ENCODE results near the gene RAC3.

RAC3 gene

GRCh38 chr17:82058230-82058854, 26.9 kb downstream of the RAC3 start:
- no peak for DNase-seq

- DNase-seq: no peak
Measured at GRCh38 chr17:82058855-82059249, 27.4 kb downstream of the RAC3 start.

GRCh38 chr17:82059272-82060000, 28.0 kb downstream of the RAC3 start:
- no peak for DNase-seq

DNA sequence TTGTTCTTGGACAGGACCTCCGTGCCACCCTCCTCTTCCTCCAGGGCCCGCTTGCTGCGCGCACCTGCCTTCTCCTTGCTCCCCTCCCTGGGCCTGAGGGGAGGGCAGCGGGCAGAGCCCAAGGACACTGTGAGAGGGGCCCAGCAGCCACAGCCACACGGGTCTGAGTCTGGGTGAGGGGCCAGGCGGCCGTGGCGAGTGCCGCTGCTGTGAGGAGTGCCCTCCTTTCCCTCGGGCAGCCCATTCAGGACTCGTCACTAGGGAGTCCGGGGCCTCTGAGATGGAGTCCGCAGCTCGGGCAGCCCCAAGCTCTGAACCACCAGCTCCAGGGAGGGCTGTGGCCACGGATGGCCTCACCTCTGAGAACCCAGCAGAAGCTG, 28.5 kb downstream of the RAC3 start:
- DNase-seq: no peak

DNA sequence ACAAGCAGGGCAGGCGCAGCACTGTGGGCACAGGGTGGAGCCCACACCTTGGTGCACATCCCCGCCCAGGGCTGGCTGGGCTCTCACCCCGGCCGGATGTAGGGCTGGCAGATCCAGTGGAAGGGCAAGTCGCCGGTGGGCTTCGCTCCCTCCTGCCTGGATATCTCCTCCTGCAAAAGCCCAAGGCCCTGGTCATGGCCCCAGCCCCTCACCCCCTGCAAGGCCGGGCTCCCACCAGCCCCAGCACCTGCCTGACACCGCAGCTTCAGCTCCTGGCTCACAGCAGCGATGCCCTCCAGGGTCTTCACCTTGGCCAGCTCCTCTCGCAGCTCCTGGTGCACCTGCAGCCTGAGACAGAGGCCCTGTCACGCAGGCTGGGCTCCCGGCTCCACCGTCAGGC, 29.1 kb downstream of the RAC3 start:
- no peak for DNase-seq

- DNase-seq: no peak
Measured at GRCh38 chr17:82061047-82061925, 29.8 kb downstream of the RAC3 start.

DNA sequence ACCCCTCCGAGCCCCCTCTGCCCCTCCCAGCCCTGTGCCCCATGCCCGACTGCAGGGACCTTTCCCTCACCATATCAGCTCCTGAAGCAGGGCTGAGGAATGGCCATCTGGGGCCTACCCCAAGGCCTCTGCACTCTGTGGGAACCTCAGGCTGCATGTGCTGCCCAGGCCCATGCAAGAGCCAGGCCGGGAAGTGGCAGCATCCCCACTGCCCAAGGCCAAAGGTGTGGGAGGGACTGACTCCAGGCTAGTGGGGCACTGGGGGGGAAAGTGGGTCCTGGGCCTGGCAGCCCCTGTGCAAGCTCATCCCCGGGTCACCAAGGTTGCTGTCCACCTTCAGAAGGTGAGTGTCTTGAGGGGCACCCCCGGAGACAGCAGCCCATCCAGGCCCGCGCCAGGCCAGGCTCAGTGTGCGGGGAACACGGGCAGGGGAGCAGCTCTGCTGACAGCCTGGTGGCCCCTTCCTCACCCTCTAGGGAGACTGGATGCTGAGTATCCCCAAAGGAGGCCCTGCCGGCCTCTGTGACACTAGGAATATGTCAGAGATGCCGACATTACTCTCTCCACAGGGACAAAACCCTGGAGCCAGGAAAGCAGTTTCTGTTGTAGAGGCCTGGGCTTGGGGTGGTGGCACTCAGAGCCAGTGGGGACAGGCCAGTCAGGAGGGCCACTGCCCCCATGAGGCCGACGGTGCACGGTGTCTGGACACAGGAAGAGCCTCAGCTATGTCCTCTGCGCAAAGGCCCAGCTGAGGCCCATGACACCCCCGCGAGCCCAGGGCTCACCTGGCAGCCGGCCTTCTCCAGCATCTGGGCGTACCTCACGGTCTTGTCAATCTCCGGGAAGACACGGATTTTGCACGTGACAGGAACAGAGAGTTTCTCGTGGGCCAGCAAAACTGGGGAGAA, 30.9 kb downstream of the RAC3 start:
- DNase-seq: no peak

GRCh38 chr17:82062984-82063368, 31.5 kb downstream of the RAC3 start:
- DNase-seq: no peak

GRCh38 chr17:82063424-82064415, 32.2 kb downstream of the RAC3 start:
- no peak for DNase-seq

DNA sequence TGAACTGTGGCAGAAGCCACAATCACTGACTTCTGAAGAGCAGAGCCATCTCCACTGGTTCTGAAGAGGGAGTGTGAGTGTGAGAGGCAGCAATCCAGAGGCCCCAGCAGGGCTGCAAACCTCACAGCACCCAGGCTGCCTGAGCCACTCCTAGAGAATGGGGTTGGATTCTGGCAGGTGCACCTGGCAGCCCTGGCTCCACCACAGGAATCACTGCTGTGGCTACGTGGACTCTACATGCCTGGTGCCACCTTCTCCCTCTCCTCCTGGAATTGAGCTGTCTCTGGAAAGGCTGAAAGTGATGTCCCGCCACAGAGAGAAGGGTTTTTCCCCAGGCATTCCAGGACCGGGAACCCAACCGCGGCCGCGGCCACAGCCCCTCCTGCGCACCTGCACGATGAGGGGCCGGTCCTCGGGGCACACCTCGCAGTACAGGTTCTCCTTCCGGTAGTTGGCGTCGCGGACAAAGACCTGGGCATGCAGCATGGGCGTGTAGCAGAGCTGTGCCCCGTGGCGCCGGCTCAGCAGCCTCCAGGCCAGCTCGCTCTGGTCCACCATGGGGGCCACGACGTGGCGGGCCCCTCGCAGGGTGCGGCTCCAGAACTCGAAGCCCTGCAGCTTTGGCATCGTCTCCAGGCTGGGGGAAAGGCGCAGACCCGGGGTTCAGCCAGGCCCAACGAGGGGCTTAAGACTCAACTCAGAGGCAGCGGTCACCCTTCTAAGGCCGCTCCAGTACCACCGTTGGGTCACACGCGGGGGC, 33.1 kb downstream of the RAC3 start:
- no peak for DNase-seq

GRCh38 chr17:82065193-82065637, 33.7 kb downstream of the RAC3 start:
- no peak for DNase-seq

GRCh38 chr17:82065638-82066303, 34.3 kb downstream of the RAC3 start, which contains the start of gene DUS1L:
DUS1L (minus strand) TSS chr17:82065804; CDS start chr17:82065059, 745 bp downstream.
- DNase-seq: peak; percentile 6 to 44

- DNase-seq: no peak
Measured at GRCh38 chr17:82070611-82071010, 39.1 kb downstream of the RAC3 start.

GRCh38 chr17:82072827-82073226, 41.3 kb downstream of the RAC3 start:
- no peak for DNase-seq

- DNase-seq: no peak
Measured at GRCh38 chr17:82073446-82073845, 42.0 kb downstream of the RAC3 start.

DNA sequence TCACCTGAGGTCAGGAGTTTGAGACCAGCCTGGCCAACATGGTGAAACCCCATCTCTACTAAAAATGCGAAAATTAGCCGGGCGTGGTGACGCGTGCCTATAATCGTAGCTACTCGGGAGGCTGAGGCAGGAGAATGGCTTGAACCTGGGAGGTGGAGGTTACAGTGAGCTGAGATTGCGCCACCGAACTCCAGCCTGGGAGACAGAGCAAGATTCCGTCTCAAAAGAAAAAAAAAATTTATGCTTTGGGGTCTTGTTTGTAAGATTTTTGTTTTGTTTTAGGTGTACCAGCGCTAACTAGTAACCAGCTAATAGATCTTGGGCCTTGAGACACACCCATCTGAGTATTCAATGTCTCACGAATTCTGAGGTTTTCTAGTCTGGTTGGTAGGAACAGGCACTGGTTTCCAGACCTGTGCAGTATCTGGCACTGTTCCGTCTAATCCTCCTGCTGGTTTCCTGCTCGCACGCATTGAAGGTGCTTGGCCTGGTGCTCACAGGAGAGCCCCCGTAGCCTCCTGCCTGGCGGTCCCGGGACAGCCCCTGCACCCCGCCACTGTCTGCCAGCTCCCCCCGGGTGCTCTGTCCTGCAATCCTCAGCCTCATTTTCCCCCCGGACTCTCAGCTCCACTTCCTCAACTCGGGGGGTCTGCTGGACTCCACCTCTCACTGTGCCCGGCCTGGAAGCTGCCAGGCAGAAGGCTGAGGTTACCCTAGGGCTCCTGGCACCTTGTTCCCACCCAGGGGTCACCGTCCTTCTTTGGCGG, 44.7 kb downstream of the RAC3 start:
- DNase-seq: no peak

DNA sequence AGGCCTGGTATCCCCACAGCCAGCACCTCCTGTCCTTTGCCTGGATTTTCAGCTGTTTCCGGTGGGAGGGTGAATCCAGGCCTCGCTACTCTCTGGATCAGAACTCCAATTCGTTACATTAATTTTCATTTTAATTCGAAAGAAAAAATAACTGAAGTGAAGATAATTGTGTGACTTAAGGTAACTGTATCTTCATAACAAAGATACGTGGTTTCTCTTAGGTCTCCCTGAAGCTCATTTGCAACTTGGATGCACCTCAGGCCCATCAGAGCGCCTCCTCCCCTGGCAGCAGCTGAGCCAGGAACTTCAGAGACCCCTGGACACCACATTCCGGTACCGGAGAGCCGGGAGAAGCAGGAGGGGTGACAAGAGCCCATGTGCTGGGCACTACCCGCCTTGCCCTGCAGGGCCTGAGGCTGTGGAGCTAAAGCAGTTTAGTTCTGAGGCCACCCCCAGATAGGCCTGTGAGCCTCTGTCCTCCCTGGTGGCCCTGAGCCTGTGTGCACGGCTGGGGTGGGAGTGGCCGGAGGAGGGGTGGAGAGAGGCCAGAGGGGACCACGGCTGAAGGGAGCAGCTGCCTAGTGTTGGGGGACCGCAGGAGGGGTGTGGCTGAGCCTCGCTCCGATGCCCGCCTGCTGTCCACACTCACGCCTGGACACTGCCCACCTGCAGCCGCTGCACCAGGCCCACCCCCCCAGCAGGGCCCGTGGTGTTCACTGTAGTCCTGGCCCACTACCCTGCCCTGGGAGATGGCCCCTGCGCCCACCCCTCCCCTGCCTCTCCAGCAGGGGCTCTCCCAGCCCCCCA, 45.5 kb downstream of the RAC3 start:
- no peak for DNase-seq
